NT2/D1 (cell line): ENCODE measurements around the gene TLX1.
A peak's percentile ranks its signal among the peaks of the same experiment; 100 is the strongest.

Experiments used
- DNase-seq: peaks from one replicate; pipeline ENCODE4 v3.0.0-alpha.2; 2011; ENCODE audit warnings: low read depth, low spot score
- H3K27me3 ChIP-seq: 2 replicates; pipeline ENCODE4 v1.6.0; 2011; ENCODE audit warnings: mild to moderate bottlenecking; ENCODE audit not compliant: insufficient read length, insufficient read depth
- H3K36me3 ChIP-seq: 2 replicates; pipeline ENCODE4 v1.6.1; 2011; ENCODE audit warnings: mild to moderate bottlenecking, low read length, mixed read lengths; ENCODE audit not compliant: insufficient read depth, insufficient read length
- H3K4me1 ChIP-seq: 2 replicates; pipeline ENCODE4 v1.5.1; 2011; ENCODE audit not compliant: insufficient read depth, insufficient read length
- H3K4me3 ChIP-seq: 2 replicates; pipeline ENCODE4 v1.5.1; 2011; ENCODE audit warnings: low read depth; ENCODE audit not compliant: insufficient read length
- H3K9ac ChIP-seq: 2 replicates; pipeline ENCODE4 v1.6.0; 2011; ENCODE audit warnings: low read depth; ENCODE audit not compliant: insufficient read length
- H3K9me3 ChIP-seq: 2 replicates; pipeline ENCODE4 v1.5.1; 2011; ENCODE audit warnings: mild to moderate bottlenecking, low read length; ENCODE audit not compliant: insufficient read depth
- SUZ12 ChIP-seq: IDR thresholded peaks from 2 replicates; pipeline ENCODE4 v1.6.1; 2011; ENCODE audit not compliant: insufficient read length, insufficient read depth; ENCODE audit errors: extremely low read depth
- YY1 ChIP-seq: IDR thresholded peaks from 2 replicates; pipeline ENCODE4 v1.6.1; 2011; ENCODE audit not compliant: insufficient read length, insufficient read depth
- ZNF274 ChIP-seq: IDR thresholded peaks from 2 replicates; pipeline ENCODE4 v1.6.1; 2011; ENCODE audit warnings: mild to moderate bottlenecking, low read depth, low read length

The TLX1 gene

DNA sequence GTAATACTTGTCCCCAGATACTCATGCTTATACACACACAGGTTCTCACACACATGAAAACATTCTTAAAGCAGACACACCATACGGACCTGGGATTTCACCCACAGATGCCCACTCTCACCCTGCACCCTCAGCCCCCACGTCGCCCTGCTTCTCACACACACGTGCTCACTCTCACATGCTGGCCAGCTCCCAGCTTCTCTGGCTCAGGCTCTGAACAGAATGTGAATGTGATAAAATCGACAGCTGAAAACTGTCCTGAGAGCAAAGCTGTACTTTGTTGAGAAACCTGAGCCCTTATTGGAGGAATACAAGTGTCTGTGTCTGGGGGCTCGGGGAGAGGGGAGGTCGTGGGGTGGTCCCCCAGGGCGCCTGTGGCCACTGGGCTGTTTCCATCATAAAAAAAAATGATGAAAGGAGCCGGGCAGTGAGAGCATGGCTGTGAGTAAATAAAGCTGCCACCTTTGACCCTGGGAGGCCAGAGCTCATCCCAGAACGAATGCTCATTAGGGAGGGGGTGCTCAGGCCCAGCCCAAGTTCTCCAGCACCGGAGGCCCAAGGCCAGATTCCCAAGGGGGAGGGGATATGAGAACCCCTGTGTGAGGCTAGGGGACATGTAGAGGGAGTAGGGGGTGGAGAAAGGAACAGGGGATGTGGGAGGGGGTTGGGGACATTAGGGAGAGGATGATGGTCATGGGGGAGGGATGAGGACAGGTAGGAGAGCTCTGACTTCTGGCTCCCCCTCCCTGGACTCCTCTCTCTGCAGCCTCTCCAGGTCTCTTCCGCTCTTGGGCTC lies 18.1 kb upstream of the TLX1 start:
- Histone ChIP-seq H3K9me3 (no peaks in the 10 kb centered on the region), H3K27me3 (no peaks in the 10 kb centered on the region), H3K4me3 (no peak overlapping the region), H3K36me3 (no peaks in the 10 kb centered on the region), H3K9ac (no peak overlapping the region), H3K4me1 (peaks cover 2% of the 10 kb centered on the region)
- TF ChIP-seq ZNF274 (no peak), YY1 (no peak), SUZ12 (no peak)
- DNase-seq = no peak

DNA sequence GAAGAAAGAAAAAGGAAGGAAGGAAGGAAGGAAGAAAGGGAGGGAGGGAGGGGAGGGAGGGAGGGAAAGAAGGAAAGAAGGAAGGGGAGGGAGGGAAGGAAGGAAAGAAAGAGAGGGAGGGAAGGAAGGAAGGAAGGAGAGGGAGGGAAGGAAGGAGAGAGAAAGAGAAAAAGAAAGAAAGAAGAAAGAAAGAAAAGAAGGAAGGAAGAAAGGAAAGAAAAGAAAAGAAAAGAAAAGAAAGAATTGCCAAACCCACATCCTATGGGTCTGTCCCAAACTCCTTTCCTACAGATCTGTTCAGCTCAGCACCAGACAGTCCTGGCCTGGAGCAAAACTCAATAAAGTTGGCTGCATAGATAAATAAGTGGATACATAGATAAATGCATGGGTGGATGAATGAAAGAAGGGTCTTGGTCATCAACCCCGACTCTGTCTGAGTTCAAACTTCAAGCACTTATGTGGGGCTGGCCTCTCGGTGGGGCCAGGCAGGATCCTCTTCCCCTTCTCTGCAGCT lies 17.2 kb upstream of the TLX1 start:
- no peak for DNase-seq
- H3K9ac ChIP-seq = no peak overlapping the region
- H3K9me3 ChIP-seq = no peaks in the 10 kb centered on the region
- H3K36me3 ChIP-seq = no peaks in the 10 kb centered on the region
- peaks cover 6% of the 10 kb centered on the region for H3K27me3 ChIP-seq
- no peak overlapping the region for H3K4me3 ChIP-seq
- TF ChIP-seq SUZ12 (no peak), ZNF274 (no peak)
- peaks cover 2% of the 10 kb centered on the region for H3K4me1 ChIP-seq

DNA sequence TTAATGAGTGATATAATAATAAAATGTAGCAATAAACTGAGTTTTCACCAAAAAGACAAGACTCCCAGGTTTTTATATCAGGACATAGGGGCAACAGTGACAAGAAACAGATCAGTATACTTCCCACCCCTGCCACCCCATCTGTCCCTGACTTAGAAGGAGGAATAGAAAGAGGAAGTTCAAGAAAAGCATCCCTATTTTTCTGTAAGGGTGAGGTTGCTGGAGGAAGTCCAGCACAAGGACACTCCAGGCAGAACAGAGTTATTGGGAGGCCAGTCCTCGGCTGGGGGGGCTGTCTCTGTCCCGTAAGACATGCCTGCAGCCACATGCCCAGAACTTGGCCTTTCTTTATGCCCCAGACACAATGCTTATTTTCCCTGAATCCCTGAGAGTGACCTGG lies 16.5 kb upstream of the TLX1 start:
- H3K4me1 ChIP-seq = peaks cover 2% of the 10 kb centered on the region
- DNase-seq = no peak
- H3K27me3 ChIP-seq = peaks cover 13% of the 10 kb centered on the region
- TF ChIP-seq ZNF274 (no peak), YY1 (no peak), SUZ12 (no peak)
- no peaks in the 10 kb centered on the region for H3K36me3 ChIP-seq
- no peak overlapping the region for H3K4me3 ChIP-seq
- H3K9ac ChIP-seq = no peak overlapping the region
- no peaks in the 10 kb centered on the region for H3K9me3 ChIP-seq

DNA sequence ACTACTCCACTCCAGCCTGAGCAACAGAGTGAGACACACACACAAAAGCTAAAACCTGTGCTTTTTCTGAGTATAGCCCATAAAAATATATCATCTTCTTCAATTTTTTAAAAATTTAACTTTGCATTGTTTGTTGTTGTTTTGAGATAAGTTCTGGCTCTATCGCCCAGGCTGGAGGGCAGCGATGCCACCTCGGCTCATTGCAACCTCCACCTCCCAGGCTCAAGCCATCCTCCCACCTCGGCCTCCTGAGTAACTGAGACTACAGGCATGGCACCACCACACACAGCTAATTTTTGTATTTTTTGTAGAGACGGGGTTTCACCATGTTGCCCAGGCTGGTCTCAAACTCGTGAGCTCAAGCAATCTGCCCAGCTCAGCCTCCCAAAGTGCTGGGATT lies 14.3 kb upstream of the TLX1 start:
- TF ChIP-seq SUZ12 = no peak
- H3K27me3 ChIP-seq = peaks cover 34% of the 10 kb centered on the region
- peaks cover 2% of the 10 kb centered on the region for H3K4me1 ChIP-seq
- H3K9me3 ChIP-seq = no peaks in the 10 kb centered on the region
- H3K36me3 ChIP-seq = no peaks in the 10 kb centered on the region
- no peak overlapping the region for H3K9ac ChIP-seq
- DNase-seq = no peak
- H3K4me3 ChIP-seq = no peak overlapping the region

DNA sequence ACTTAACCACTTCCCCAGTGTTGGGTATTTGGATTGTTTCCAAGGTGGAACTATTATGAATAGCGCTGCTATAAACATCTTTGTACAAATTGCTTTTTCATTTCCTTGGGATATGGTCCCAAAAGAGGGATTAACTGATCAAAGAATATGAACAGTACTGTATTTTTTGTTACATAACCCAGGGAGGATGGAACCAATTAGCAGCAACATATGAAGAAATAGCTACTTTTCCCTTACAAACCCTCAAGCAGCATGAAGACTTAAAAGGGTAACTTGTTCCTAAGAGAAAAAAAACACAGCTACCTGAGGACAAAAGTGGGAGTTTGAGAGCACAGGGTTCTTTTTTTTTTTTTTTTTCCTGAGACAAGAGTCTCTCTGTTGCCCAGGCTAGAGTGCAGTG lies 13.1 kb upstream of the TLX1 start:
- Histone ChIP-seq H3K9me3 (no peaks in the 10 kb centered on the region), H3K4me1 (peaks cover 3% of the 10 kb centered on the region), H3K27me3 (peaks cover 46% of the 10 kb centered on the region)

DNA sequence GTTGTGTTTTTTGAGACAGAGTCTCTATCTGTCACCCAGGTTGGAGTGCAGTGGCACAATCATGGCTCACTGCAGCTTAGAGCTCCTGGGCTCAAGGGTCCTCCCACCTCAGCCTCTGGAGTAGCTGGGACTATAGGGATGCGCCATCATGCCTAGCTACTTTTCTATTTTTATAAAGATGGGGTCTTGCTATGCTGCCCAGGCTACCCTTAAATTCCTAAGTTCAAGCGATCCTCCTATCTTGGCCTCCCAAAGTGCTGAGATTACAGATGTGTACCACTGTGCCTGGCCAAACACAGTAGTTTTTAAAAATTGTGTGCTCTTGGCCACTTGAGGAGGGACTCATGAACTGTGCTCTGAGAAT lies 10.6 kb upstream of the TLX1 start:
- TF ChIP-seq ZNF274 (no peak), SUZ12 (no peak), YY1 (no peak)
- H3K27me3 ChIP-seq = peaks cover 71% of the 10 kb centered on the region
- no peak overlapping the region for H3K9ac ChIP-seq
- H3K36me3 ChIP-seq = no peaks in the 10 kb centered on the region
- peaks cover 3% of the 10 kb centered on the region for H3K4me1 ChIP-seq
- peak overlapping the region; percentile 45 for H3K4me3 ChIP-seq
- no peaks in the 10 kb centered on the region for H3K9me3 ChIP-seq
- DNase-seq = no peak

More for the DNA sequence above, 13.1 kb upstream of the TLX1 start:
- H3K4me3 ChIP-seq = no peak overlapping the region
- no peak overlapping the region for H3K9ac ChIP-seq
- H3K36me3 ChIP-seq = no peaks in the 10 kb centered on the region
- TF ChIP-seq YY1 = no peak
- TF ChIP-seq SUZ12 = no peak
- no peak for TF ChIP-seq ZNF274
- no peak for DNase-seq

DNA sequence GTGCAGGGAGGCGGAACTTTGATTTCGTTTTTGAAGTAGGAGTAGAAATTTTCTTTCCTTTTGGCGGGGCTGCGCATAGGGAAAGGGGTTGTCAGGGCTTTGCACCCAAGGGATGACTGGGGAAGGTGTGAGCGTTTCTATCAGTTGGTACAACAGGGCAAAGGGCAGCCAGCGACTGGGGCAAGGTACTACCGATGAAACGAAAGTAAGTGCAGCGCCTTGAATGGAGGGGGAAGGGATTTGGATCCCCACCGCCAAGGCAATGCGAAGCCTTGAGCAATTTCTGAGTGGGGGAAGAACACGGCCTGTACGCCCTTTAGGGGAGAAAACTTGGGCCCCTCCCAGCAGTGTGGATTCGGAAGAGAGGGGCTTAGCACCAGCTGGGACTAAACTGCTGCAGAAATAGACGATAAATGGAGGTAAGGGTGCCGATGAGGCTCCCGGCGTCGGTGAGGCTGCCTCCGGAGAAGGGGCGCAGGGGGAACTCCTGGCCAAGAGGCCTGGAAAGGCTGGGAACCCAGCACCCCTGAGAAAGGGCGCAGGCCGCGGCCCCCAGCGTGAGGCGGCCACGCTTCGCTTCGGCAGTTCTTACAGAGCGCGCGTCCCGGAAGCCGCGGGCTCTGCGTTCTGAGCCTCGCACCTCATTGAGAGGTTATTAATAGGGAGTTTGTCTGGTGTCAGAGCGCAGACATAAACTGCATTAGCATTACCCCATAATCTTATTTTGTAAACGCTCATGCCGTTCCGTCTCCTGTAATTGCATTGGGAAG lies 10.0 kb upstream of the TLX1 start:
- no peaks in the 10 kb centered on the region for H3K9me3 ChIP-seq
- TF ChIP-seq SUZ12 (no peak), YY1 (no peak), ZNF274 (no peak)
- peaks cover 77% of the 10 kb centered on the region for H3K27me3 ChIP-seq
- H3K9ac ChIP-seq = peak overlapping the region; percentile 74
- DNase-seq = no peak
- peaks cover 3% of the 10 kb centered on the region for H3K4me1 ChIP-seq
- H3K36me3 ChIP-seq = no peaks in the 10 kb centered on the region
- peak overlapping the region; percentile 45 for H3K4me3 ChIP-seq
